Breast epithelium (tissue), 3 donors: ENCODE measurements around the gene TANGO2.

Source experiments
- POLR2A ChIP-seq: fragments of 450-650 bp; IDR thresholded peaks from one replicate; pipeline ENCODE4 v1.6.1; 2016; ENCODE audit warnings: antibody characterized with exemption, mild to moderate bottlenecking, moderate library complexity
- POLR2AphosphoS5 ChIP-seq, 3 donors: sonication (generic); formaldehyde crosslinking; IDR thresholded peaks; one replicate each; pipeline ENCODE4 v1.6.1; 2017; ENCODE audit warnings: antibody characterized with exemption in 3 of 3
- TF ChIP-seq, protein P1 (sequence below), 3 donors: fragments of 450-650 bp; IDR thresholded peaks; one replicate each; pipeline ENCODE4 v1.5.1; 2016 to 2017; ENCODE audit warnings: antibody characterized with exemption in 3 of 3, mild to moderate bottlenecking in 3 of 3, moderate library complexity in 3 of 3

- TF ChIP-seq, protein P1, sequence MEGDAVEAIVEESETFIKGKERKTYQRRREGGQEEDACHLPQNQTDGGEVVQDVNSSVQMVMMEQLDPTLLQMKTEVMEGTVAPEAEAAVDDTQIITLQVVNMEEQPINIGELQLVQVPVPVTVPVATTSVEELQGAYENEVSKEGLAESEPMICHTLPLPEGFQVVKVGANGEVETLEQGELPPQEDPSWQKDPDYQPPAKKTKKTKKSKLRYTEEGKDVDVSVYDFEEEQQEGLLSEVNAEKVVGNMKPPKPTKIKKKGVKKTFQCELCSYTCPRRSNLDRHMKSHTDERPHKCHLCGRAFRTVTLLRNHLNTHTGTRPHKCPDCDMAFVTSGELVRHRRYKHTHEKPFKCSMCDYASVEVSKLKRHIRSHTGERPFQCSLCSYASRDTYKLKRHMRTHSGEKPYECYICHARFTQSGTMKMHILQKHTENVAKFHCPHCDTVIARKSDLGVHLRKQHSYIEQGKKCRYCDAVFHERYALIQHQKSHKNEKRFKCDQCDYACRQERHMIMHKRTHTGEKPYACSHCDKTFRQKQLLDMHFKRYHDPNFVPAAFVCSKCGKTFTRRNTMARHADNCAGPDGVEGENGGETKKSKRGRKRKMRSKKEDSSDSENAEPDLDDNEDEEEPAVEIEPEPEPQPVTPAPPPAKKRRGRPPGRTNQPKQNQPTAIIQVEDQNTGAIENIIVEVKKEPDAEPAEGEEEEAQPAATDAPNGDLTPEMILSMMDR (IDR thresholded peaks at IDR 0.05) = no peak
- TF ChIP-seq POLR2A (no peak), POLR2AphosphoS5 (IDR thresholded peaks at IDR 0.05) (no peak)
Observed at GRCh38 chr22:20052309-20053259, 31.7 kb downstream of the TANGO2 start.
